ENCODE data around the gene CHST15.

The CHST15 gene

GRCh38 chr10:123974406-123974805 lies 119.0 kb downstream of the CHST15 start:
- no peak overlapping the region for H3K4me3 ChIP-seq (ENCODE audit: low read depth, low read length)
- DNase-seq (ENCODE audit: low read depth): no peak
- no peak for TF ChIP-seq CTCF (IDR thresholded peaks at IDR 0.05; ENCODE audit: low read depth, low read length, missing control alignments)

- H3K4me3 ChIP-seq (ENCODE audit: low read depth, low read length): no peak overlapping the region
- DNase-seq (ENCODE audit: low read depth): no peak
- TF ChIP-seq CTCF (IDR thresholded peaks at IDR 0.05; ENCODE audit: low read depth, low read length, missing control alignments): no peak
Observed at GRCh38 chr10:123972481-123973401, 120.7 kb downstream of the CHST15 start.

GRCh38 chr10:123970927-123971286 lies 122.5 kb downstream of the CHST15 start:
- TF ChIP-seq CTCF (IDR thresholded peaks at IDR 0.05; ENCODE audit: low read depth, low read length, missing control alignments): no peak
- H3K4me3 ChIP-seq (ENCODE audit: low read depth, low read length): no peak overlapping the region
- no peak for DNase-seq (ENCODE audit: low read depth)

DNA sequence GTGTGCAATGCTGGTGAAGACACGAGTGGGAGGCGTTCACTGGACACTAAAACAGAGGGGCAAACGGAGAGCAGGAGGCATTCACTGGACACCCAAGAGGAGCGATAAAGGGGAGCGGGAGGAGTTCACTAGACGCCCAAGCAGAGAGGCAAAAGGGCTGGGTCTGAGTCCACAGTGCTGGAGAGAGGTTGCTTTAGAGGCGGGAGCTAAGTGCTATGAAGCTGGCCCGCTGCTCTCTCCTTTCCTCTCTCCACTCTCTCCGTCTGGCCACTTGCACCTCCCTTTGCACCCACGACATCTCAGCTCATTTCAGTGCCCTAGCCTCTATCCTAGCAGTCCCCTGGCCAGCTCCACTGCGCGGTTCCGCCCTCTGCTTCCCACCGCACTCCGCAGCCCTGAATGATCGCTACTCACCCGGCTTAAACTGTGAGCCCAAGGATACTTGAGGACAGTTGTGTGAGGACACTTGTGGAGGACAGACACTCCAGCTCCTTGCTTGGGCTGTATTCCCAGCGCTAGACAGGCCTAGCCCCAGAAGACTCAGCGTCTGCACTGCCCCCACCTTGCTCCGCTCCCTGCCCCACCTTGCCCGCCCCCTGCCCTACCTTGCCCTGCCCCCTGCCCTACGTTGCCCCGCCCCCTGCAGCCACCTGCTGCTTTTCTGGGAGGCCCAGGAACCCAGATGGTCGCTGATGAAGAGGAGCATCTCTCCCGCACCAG lies 123.0 kb downstream of the CHST15 start:
- TF ChIP-seq CTCF (IDR thresholded peaks at IDR 0.05; ENCODE audit: low read depth, low read length, missing control alignments): no peak
- DNase-seq (ENCODE audit: low read depth): no peak
- H3K4me3 ChIP-seq (ENCODE audit: low read depth, low read length): no peak overlapping the region

DNA sequence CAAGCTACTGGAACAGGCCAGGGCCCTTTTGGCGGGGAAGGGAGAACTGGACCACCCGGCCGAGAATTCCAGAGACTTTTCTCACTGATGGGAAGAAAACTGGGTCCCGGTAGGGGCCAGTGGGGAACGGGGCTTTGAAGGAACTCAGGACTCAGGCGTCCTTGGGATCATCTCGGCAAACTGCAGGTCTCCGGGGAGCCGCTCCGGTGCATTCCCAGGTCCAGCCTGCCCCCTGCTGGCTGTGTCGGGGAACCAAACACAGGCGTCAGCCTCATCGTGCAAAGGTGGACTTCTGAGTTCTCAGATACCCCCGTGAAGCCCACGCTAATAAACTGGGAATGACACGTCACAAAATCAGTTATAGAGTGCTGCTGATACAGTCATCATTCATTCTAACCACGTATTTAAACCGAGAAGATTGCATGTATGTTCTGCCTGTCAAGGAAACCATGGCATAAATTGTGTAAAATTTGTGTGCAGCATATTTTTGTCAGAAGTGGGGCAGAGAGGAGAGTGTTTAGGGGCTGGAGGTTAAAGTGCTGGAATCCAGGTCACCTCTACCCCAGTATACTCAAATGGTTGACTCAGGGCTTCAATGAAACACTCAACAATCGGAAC lies 125.7 kb downstream of the CHST15 start:
- TF ChIP-seq CTCF (IDR thresholded peaks at IDR 0.05; ENCODE audit: low read depth, low read length, missing control alignments): peak; percentile 94
- DNase-seq (ENCODE audit: low read depth): peak; percentile 8
- H3K4me3 ChIP-seq (ENCODE audit: low read depth, low read length): no peak overlapping the region

GRCh38 chr10:123966896-123967231 lies 126.5 kb downstream of the CHST15 start:
- TF ChIP-seq CTCF (IDR thresholded peaks at IDR 0.05; ENCODE audit: low read depth, low read length, missing control alignments): no peak
- DNase-seq (ENCODE audit: low read depth): no peak
- no peak overlapping the region for H3K4me3 ChIP-seq (ENCODE audit: low read depth, low read length)

Data from GM12864 (cell line).